ENCODE data around the gene CCNY. TPM values are rescaled to one million over a fixed set of nuclear protein-coding genes. Genes with fewer than 3 reads are reported as not detected.

CCNY gene
- total and polyA plus RNA-seq, 2 of the 4 experiments (the other 2 are of a cell fraction): 38.0 to 131 TPM

DNA sequence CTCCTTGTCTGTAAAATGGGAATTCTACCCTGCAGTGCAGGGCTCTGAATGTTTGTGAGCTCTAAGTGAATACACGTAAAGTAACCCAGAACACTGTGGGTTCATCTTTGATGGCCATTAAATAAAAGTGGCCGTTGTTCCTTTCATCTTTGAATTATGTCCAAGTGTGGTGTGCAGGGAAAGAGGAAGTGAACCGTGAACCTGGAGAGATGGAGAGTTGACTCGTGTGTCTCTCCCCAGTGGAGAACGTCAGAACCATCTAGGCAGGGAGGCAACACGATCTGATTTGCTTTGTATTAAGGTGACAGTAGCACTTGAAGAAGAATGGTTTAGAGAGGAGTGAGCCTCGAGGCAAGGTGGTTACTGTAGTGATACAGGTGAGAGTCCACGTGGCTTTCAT is 175.3 kb downstream of the CCNY start:
- no peak overlapping the region for H4K91ac ChIP-seq (ENCODE audit: insufficient read depth, low read depth, low read length)

More for the DNA sequence above, 175.3 kb downstream of the CCNY start:
- WGBS, 2 experiments (ENCODE audit: extremely low coverage in 2 of 2, insufficient read length in 1 of 2): 93% methylated on average over 6 of the region's 8 CpGs; no CpG with 5 or more reads in 1 of the 2 experiments
- H3K79me1 ChIP-seq (ENCODE audit: low read depth in 1 of 2, low read length in 2 of 2): peaks cover 27 to 67% of the 10 kb centered on the region in 2 experiments
- H3K4me3 ChIP-seq (ENCODE audit: insufficient read depth, low read depth, low read length): no peak overlapping the region
- H3K14ac ChIP-seq (replicated peaks; ENCODE audit: low read depth, low read length): no peak overlapping the region
- peaks cover 23% of the 10 kb centered on the region for H3K9me1 ChIP-seq (ENCODE audit: insufficient read depth, low read length)
- no peak for TF ChIP-seq SMC3 (IDR thresholded peaks at IDR 0.05; ENCODE audit: low read depth, low read length)
- no peak for TF ChIP-seq CEBPB (IDR thresholded peaks at IDR 0.05; ENCODE audit: low read depth, low read length)
- no peak for TF ChIP-seq BHLHE40 (IDR thresholded peaks at IDR 0.05; ENCODE audit: low read depth, low read length)
- no peak for TF ChIP-seq MAZ (IDR thresholded peaks at IDR 0.05; ENCODE audit: borderline replicate concordance, low read depth, low read length)
- TF ChIP-seq FOS (IDR thresholded peaks at IDR 0.05; ENCODE audit: low read depth, low read length): no peak
- TF ChIP-seq NFE2L2 (IDR thresholded peaks at IDR 0.05; ENCODE audit: low read depth, low read length): no peak
- TF ChIP-seq, protein P1, sequence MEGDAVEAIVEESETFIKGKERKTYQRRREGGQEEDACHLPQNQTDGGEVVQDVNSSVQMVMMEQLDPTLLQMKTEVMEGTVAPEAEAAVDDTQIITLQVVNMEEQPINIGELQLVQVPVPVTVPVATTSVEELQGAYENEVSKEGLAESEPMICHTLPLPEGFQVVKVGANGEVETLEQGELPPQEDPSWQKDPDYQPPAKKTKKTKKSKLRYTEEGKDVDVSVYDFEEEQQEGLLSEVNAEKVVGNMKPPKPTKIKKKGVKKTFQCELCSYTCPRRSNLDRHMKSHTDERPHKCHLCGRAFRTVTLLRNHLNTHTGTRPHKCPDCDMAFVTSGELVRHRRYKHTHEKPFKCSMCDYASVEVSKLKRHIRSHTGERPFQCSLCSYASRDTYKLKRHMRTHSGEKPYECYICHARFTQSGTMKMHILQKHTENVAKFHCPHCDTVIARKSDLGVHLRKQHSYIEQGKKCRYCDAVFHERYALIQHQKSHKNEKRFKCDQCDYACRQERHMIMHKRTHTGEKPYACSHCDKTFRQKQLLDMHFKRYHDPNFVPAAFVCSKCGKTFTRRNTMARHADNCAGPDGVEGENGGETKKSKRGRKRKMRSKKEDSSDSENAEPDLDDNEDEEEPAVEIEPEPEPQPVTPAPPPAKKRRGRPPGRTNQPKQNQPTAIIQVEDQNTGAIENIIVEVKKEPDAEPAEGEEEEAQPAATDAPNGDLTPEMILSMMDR (conservative IDR thresholded peaks at IDR 0.05; ENCODE audit: low read depth, low read length): no peak
- TF ChIP-seq RFX5 (IDR thresholded peaks at IDR 0.05; ENCODE audit: low read depth, low read length): no peak
- no peak for TF ChIP-seq RCOR1 (IDR thresholded peaks at IDR 0.05; ENCODE audit: insufficient replicate concordance, low read length)
- no peak for TF ChIP-seq MAFK (IDR thresholded peaks at IDR 0.05; ENCODE audit: low read depth, low read length)
- no peak for TF ChIP-seq CHD1 (IDR thresholded peaks at IDR 0.05; ENCODE audit: low read depth, low read length)
- no peak overlapping the region for H4K8ac ChIP-seq (ENCODE audit: low read depth in 2 of 2, low read length in 2 of 2)
- no peak overlapping the region for H2BK15ac ChIP-seq (ENCODE audit: low read depth, low read length)
- H2BK5ac ChIP-seq (ENCODE audit: low read depth, low read length, poor library complexity, severe bottlenecking): no peak overlapping the region
- intact Hi-C loops (cut with micrococcal nuclease) (loop anchor here (10.0 kb wide), 1 partner anchor 87 kb away; no protein-coding TSS in a partner anchor), dilution Hi-C loops (cut with HindIII; ENCODE audit: low sequenced_read_pairs, unreplicated experiment) (no loop called here), in situ Hi-C loops (cut with MboI; ENCODE audit: low sequenced_read_pairs) (no loop called here)
- H2AK9ac ChIP-seq (replicated peaks; ENCODE audit: low read depth, low read length, poor library complexity): no peak overlapping the region
- H4K5ac ChIP-seq (ENCODE audit: low read depth, low read length): no peak overlapping the region
- H3K27ac ChIP-seq (ENCODE audit: insufficient read depth, low read length): no peak overlapping the region
- no peak overlapping the region for H3K56ac ChIP-seq (ENCODE audit: extremely low read depth, insufficient read depth, low read length)
- H4K20me1 ChIP-seq (ENCODE audit: insufficient read depth, low read length): peaks cover 17% of the 10 kb centered on the region; the same call in 1 of the 2 replicates
- H2BK20ac ChIP-seq (ENCODE audit: low read depth, low read length): no peak overlapping the region
- BruUV-seq (replicated peaks): no TSS peak
- H3K9me3 ChIP-seq (ENCODE audit: control insufficient read depth, insufficient read depth, low read length): no peaks in the 10 kb centered on the region
- POLR2A ChIA-PET (ENCODE audit: unreplicated experiment): no interaction called here
- no peak overlapping the region for H3K23ac ChIP-seq (ENCODE audit: low read depth, low read length)
- H2BK120ac ChIP-seq (ENCODE audit: low read depth, low read length): no peak overlapping the region
- peaks cover 3% of the 10 kb centered on the region; the same call in 1 of the 2 replicates for H3K4me1 ChIP-seq (ENCODE audit: control insufficient read depth, insufficient read depth, low read length)
- no peak overlapping the region for H2AK5ac ChIP-seq (ENCODE audit: low read depth, low read length)
- ATAC-seq (ENCODE audit: low read depth) (no peak), DNase-seq (no peak)
- H3K18ac ChIP-seq (ENCODE audit: low read depth, low read length): no peak overlapping the region
- H3K27me3 ChIP-seq (ENCODE audit: control insufficient read depth, insufficient read depth, low read length): no peaks in the 10 kb centered on the region
- no peak overlapping the region for H2AFZ ChIP-seq (replicated peaks; ENCODE audit: low read length, poor library complexity)
- peaks cover 6% of the 10 kb centered on the region for H3K36me3 ChIP-seq (ENCODE audit: control insufficient read depth, insufficient read depth, low read length)
- no peak overlapping the region for H3K4ac ChIP-seq (ENCODE audit: low read depth, low read length)
- CTCF ChIA-PET: no interaction called here
- H3K4me2 ChIP-seq (ENCODE audit: low read depth, low read length): no peak overlapping the region
- no peak overlapping the region for H3K9ac ChIP-seq (ENCODE audit: low read depth, low read length)
